Effector memory CD4-positive, alpha-beta T cell (primary cell): ENCODE results near the gene SPNS2.

ENCODE experiments used
- DNase-seq, 3 donors: peaks; one replicate each; pipeline ENCODE4 v3.0.0-alpha.2; 2020
- H3K27ac ChIP-seq: 2 replicates; pipeline ENCODE4 v1.7.0; 2013; ENCODE audit warnings: mild to moderate bottlenecking, low read length, moderate library complexity; ENCODE audit not compliant: insufficient read depth, poor library complexity, severe bottlenecking
- H3K27me3 ChIP-seq: replicated peaks from 2 replicates; pipeline ENCODE4 v1.7.0; 2013; ENCODE audit warnings: mild to moderate bottlenecking, low read length; ENCODE audit not compliant: insufficient read depth, control insufficient read depth, poor library complexity, severe bottlenecking
- H3K36me3 ChIP-seq: 2 replicates; pipeline ENCODE4 v1.7.0; 2013; ENCODE audit warnings: mild to moderate bottlenecking, low read length, moderate library complexity; ENCODE audit not compliant: control insufficient read depth, insufficient read depth
- H3K4me1 ChIP-seq: 2 replicates; pipeline ENCODE4 v1.7.0; 2013; ENCODE audit warnings: low read length, mild to moderate bottlenecking; ENCODE audit not compliant: control insufficient read depth, insufficient read depth, poor library complexity, severe bottlenecking
- H3K4me3 ChIP-seq: 2 replicates; pipeline ENCODE4 v1.7.0; 2013; ENCODE audit warnings: low read length, low read depth, mild to moderate bottlenecking; ENCODE audit not compliant: insufficient read depth, poor library complexity, severe bottlenecking
- H3K9me3 ChIP-seq: 2 replicates; pipeline ENCODE4 v1.7.0; 2013; ENCODE audit warnings: mild to moderate bottlenecking, low read length, moderate library complexity; ENCODE audit not compliant: control insufficient read depth
- total RNA-seq, 3 donors: gene quantifications; one replicate each; lab custom pipeline; 2026; lab: John Stamatoyannopoulos, UW

SPNS2 gene, protein sequence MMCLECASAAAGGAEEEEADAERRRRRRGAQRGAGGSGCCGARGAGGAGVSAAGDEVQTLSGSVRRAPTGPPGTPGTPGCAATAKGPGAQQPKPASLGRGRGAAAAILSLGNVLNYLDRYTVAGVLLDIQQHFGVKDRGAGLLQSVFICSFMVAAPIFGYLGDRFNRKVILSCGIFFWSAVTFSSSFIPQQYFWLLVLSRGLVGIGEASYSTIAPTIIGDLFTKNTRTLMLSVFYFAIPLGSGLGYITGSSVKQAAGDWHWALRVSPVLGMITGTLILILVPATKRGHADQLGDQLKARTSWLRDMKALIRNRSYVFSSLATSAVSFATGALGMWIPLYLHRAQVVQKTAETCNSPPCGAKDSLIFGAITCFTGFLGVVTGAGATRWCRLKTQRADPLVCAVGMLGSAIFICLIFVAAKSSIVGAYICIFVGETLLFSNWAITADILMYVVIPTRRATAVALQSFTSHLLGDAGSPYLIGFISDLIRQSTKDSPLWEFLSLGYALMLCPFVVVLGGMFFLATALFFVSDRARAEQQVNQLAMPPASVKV
- 0 to 0.86 (median 0.52) reads per million in 3 donors for total RNA-seq

DNA sequence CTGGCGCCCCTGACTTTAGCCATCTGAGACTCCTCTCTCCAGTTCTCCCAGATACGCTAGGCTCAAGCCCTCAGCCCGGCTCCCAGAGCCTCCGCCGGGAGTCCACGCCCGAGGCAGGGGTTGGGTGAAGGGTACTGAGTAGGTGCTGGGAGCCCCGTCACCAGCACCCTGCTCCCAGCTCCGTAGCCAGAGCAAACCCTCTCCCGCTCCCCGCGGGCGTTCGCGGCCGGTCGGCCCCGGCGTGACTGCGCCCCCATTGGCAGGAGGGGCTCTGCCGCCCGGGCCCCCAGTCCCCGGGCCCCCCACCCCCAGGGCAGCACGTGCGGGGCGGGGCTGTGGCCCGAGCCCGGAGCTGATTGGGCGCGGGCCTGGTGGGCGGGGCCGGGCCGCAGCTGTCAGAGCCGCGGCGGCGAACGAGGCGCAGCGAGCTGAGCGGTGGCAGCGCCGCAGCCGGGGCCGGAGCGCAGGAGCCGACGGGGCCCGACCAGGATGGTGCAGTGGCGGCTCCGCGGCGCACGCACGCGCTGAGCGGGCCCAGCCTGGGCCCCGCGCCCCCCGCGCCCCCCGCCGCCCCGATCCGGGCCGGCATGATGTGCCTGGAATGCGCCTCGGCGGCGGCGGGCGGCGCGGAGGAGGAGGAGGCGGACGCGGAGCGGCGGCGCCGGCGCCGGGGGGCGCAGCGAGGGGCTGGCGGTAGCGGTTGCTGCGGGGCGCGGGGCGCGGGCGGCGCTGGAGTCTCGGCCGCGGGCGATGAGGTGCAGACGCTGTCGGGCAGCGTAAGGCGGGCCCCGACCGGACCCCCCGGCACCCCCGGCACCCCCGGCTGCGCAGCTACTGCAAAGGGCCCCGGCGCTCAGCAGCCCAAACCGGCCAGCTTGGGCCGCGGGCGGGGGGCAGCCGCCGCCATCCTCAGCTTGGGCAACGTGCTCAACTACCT is at the start of gene SPNS2:
Gene SPNS2, plus strand, starts transcription at position 421 of the 937 bp plus-strand sequence. Its CDS starts 167 bp downstream, at position 588.
- Histone ChIP-seq H3K27me3 (peaks cover 11% of the 10 kb centered on the region), H3K9me3 (no peaks in the 10 kb centered on the region), H3K4me3 (peak within 1 kb of the TSS; percentile 59), H3K36me3 (no peaks in the 10 kb centered on the region), H3K27ac (no peak within 1 kb of the TSS), H3K4me1 (peaks cover 22% of the 10 kb centered on the region)
- peak; percentile 23 to 40 (median 34) for DNase-seq

- Histone ChIP-seq H3K36me3 (no peaks in the 10 kb centered on the region), H3K27me3 (no peaks in the 10 kb centered on the region), H3K27ac (no peak overlapping the region), H3K4me3 (no peak overlapping the region), H3K4me1 (no peaks in the 10 kb centered on the region), H3K9me3 (no peaks in the 10 kb centered on the region)
- no peak for DNase-seq
Observed at GRCh38 chr17:4449736-4450135, 48.9 kb upstream of the SPNS2 start.

DNA sequence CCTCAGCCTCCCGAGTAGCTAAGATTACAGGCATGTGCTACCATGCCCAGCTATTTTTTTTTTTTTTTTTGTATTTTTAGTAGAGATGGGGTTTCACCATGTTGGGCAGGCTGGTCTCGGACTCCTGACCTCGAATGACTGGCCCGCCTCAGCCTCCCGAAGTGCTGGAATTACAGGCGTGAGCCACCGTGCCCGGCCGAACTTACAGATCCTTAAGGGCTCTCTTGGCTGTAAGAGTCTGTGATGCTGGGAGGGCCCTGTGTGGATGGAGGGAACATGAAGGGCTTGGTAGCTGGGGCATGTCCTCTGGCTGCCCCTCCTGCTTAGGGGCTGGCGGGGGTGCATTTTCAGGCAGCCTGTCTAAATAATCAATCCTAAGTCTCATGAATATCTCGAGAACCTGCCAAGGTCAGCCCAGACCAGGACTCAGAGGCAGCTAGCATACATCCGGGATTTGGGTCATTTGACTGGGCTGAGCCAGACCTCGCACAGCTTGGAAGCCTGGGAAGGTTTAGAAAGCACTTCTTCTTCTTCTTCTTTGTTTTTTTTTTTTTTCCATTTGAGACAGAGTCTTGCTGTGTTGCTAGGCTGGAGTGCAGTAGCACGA is 47.9 kb upstream of the SPNS2 start:
- no peaks in the 10 kb centered on the region for H3K36me3 ChIP-seq
- H3K9me3 ChIP-seq = no peaks in the 10 kb centered on the region
- H3K4me3 ChIP-seq = no peak overlapping the region
- no peak overlapping the region for H3K27ac ChIP-seq
- no peaks in the 10 kb centered on the region for H3K27me3 ChIP-seq
- no peak for DNase-seq
- H3K4me1 ChIP-seq = no peaks in the 10 kb centered on the region

DNA sequence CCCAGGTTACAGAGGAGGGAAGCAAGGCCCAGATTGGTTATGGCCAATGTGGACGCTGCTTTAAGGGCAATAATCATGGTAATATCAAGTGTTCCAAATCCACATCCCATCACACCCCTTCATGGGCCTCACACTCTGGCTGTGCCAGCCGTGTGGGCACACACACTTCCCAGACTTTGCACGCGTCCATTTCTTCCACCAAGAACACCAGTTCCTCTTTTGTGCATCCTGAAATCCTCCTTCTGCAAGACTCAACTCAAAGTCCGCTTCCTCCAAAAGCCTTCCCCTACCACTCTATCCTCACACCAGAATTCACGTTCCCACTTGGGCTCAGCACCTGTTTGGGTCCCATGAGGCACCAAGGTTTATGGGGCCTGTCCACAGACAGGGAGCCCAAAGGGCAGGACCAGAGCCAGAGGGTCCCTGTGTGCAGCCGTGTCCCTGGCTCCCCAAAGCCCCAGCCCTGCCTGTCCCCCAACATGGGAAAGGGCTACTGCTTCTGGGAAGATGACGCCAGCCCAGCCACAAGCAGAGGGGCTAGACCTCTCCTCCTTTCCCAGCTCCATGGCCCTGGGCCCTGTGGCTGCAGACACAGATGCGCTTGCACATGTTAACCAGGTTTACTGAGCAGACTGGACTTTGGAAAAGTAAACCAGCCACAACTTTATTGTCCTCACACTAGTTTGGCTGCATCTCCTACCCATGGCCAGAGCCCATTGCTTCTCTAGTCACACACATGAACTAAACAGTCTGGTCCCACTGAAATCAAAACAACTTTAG is 44.7 kb upstream of the SPNS2 start:
- H3K4me1 ChIP-seq = no peaks in the 10 kb centered on the region
- H3K36me3 ChIP-seq = no peaks in the 10 kb centered on the region
- H3K27me3 ChIP-seq = no peaks in the 10 kb centered on the region
- H3K4me3 ChIP-seq = no peak overlapping the region
- no peak overlapping the region for H3K27ac ChIP-seq
- no peaks in the 10 kb centered on the region for H3K9me3 ChIP-seq
- DNase-seq = no peak

DNA sequence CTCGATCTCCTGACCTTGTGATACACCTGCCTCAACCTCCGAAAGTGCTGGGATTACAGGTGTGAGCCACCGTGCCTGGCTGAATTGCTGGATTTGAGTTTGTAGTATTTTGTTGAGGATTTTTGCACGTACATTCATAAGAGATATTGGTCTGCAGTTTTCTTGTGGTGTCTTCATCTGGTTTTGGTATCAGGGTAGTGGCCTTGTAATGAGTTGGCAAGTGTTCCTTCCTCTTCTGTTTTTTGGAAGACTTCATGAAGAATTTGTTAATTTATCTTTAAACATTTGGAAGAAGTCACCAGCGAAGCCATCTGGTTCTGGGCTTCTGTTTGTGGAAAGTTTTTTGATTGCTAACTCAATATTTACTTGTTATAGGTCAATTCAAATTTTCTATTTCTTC is 38.0 kb upstream of the SPNS2 start:
- no peak overlapping the region for H3K27ac ChIP-seq
- no peaks in the 10 kb centered on the region for H3K36me3 ChIP-seq
- no peak for DNase-seq
- H3K27me3 ChIP-seq = no peaks in the 10 kb centered on the region
- H3K4me3 ChIP-seq = no peak overlapping the region
- H3K9me3 ChIP-seq = no peaks in the 10 kb centered on the region
- H3K4me1 ChIP-seq = no peaks in the 10 kb centered on the region

DNA sequence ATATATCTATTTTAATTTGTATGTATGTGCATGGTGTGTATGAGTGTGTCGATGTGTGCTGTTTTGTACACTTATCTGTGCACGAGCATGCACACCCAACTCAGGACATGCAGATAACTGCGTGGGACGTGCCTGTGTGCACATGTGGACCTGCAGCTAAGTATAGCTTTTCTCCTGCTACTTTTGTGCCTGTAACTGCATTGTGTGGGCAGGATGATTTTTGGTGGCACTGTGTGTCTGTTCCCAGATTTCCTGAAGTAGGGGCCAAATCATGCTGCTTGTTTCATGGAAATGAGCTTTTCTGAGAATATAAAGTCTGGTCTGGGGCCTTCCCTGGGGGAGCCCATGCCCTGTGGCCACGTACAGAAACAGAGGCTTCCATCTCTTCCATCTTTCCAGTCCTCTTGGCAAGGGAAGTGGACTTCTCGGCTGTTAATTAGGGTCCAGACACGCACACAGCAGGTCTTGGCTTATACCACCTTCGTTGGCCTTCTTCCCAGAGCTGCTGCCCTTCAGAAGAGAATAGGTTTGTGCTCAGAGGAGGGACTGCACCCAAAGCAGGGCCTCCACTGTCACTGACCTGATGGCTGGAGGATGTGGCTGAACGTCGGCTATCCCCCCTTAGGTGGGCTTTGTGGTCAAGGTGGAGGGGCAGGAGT is 34.7 kb upstream of the SPNS2 start:
- no peaks in the 10 kb centered on the region for H3K36me3 ChIP-seq
- H3K4me3 ChIP-seq = no peak overlapping the region
- no peaks in the 10 kb centered on the region for H3K4me1 ChIP-seq
- no peak overlapping the region for H3K27ac ChIP-seq
- no peaks in the 10 kb centered on the region for H3K27me3 ChIP-seq
- H3K9me3 ChIP-seq = no peaks in the 10 kb centered on the region
- no peak for DNase-seq

DNA sequence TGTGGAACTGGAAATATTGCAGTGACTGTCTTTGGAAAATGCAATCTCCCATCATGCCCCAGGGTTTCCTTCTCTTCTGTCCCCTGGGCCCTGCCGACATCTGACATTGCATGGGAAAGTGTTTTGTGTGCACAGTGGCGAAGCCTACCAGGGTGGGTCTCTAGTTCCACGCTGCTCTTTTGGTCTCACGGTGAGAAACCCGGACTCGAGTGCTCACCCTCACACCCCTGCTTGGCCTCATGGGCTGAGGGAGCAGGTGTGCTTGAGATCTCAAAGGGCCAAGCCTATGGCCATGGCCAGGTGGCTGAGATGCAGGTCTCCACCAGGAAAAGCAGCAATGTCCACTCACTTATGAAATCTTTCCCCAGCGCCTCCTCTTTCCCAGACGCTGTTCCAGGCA is 32.9 kb upstream of the SPNS2 start:
- no peak overlapping the region for H3K4me3 ChIP-seq
- H3K4me1 ChIP-seq = no peaks in the 10 kb centered on the region
- H3K27ac ChIP-seq = no peak overlapping the region
- H3K27me3 ChIP-seq = no peaks in the 10 kb centered on the region
- no peak for DNase-seq
- no peaks in the 10 kb centered on the region for H3K36me3 ChIP-seq
- H3K9me3 ChIP-seq = no peaks in the 10 kb centered on the region

- H3K9me3 ChIP-seq = no peaks in the 10 kb centered on the region
- H3K36me3 ChIP-seq = no peaks in the 10 kb centered on the region
- H3K4me3 ChIP-seq = no peak overlapping the region
- H3K27ac ChIP-seq = no peak overlapping the region
- no peak for DNase-seq
- no peaks in the 10 kb centered on the region for H3K4me1 ChIP-seq
- H3K27me3 ChIP-seq = no peaks in the 10 kb centered on the region
Observed at GRCh38 chr17:4467287-4467686, 31.4 kb upstream of the SPNS2 start.

GRCh38 chr17:4469552-4469951 is 29.1 kb upstream of the SPNS2 start:
- Histone ChIP-seq H3K36me3 (no peaks in the 10 kb centered on the region), H3K27me3 (no peaks in the 10 kb centered on the region), H3K4me1 (no peaks in the 10 kb centered on the region), H3K4me3 (no peak overlapping the region), H3K27ac (no peak overlapping the region), H3K9me3 (no peaks in the 10 kb centered on the region)
- DNase-seq = no peak
